ENCODE results near the gene TSPAN9.

TSPAN9 gene

GRCh38 chr12:3145033-3145432 lies 67.9 kb downstream of the TSPAN9 start:
- no peak for DNase-seq

- DNase-seq, result no peak
These were observed 68.5 kb downstream of the TSPAN9 start for GRCh38 chr12:3145546-3146310.

- no peak for DNase-seq
These were observed 70.1 kb downstream of the TSPAN9 start for GRCh38 chr12:3147260-3147659.

- DNase-seq, result no peak
These were observed 71.3 kb downstream of the TSPAN9 start for GRCh38 chr12:3148366-3149000.

GRCh38 chr12:3149515-3150307 lies 72.5 kb downstream of the TSPAN9 start:
- no peak for DNase-seq

- DNase-seq, result no peak
These were observed 73.1 kb downstream of the TSPAN9 start for GRCh38 chr12:3150308-3150670.

- no peak for DNase-seq
These were observed 74.0 kb downstream of the TSPAN9 start for GRCh38 chr12:3150931-3151835.

- no peak for DNase-seq
These were observed 74.9 kb downstream of the TSPAN9 start for GRCh38 chr12:3152011-3152511.

GRCh38 chr12:3152892-3153291 lies 75.7 kb downstream of the TSPAN9 start:
- no peak for DNase-seq

GRCh38 chr12:3154006-3154405 lies 76.8 kb downstream of the TSPAN9 start:
- DNase-seq, result no peak

GRCh38 chr12:3155702-3156370 lies 78.7 kb downstream of the TSPAN9 start:
- DNase-seq, result no peak

GRCh38 chr12:3157581-3158323 lies 80.6 kb downstream of the TSPAN9 start:
- no peak for DNase-seq

- DNase-seq, result peak; percentile 17
These were observed 81.8 kb downstream of the TSPAN9 start for GRCh38 chr12:3158851-3159465.

GRCh38 chr12:3160081-3160480 lies 82.9 kb downstream of the TSPAN9 start:
- peak; percentile 75 for DNase-seq

- no peak for DNase-seq
These were observed 84.7 kb downstream of the TSPAN9 start for GRCh38 chr12:3161861-3162260.

- DNase-seq, result no peak
These were observed 87.4 kb downstream of the TSPAN9 start for GRCh38 chr12:3164454-3165077.

GRCh38 chr12:3165078-3165980 lies 88.2 kb downstream of the TSPAN9 start:
- peak; percentile 39 for DNase-seq

- no peak for DNase-seq
These were observed 90.5 kb downstream of the TSPAN9 start for GRCh38 chr12:3167636-3168035.
